HL-60 (cell line): Measurements from ENCODE around the gene FAM216B.

Experiments used
- CTCF ChIP-seq: IDR thresholded peaks from one replicate; pipeline ENCODE4 v1.5.1; 2011; ENCODE audit warnings: low read length, control low read depth, inconsistent platforms; ENCODE audit not compliant: insufficient read depth
- GABPA ChIP-seq: IDR thresholded peaks from 2 replicates; pipeline ENCODE4 v1.6.1; 2012; ENCODE audit warnings: low read depth
- POLR2AphosphoS5 ChIP-seq: IDR thresholded peaks from 2 replicates; pipeline ENCODE4 v1.6.1; 2012; ENCODE audit warnings: low read depth
- REST ChIP-seq: IDR thresholded peaks from 2 replicates; pipeline ENCODE4 v1.6.1; 2012; ENCODE audit warnings: low read depth; ENCODE audit not compliant: insufficient replicate concordance
- SPI1 ChIP-seq: IDR thresholded peaks from 2 replicates; pipeline ENCODE4 v1.6.1; 2012; ENCODE audit warnings: low read depth, mild to moderate bottlenecking, borderline replicate concordance

GRCh38 chr13:42766016-42766415 is 15.4 kb upstream of the FAM216B start:
- TF ChIP-seq CTCF (no peak), REST (no peak), POLR2AphosphoS5 (no peak), GABPA (no peak), SPI1 (no peak)
